Urinary bladder (tissue), 4 donors: ENCODE data around the gene POU2AF3. TPM values are rescaled to one million over a fixed set of nuclear protein-coding genes. Genes with fewer than 3 reads are reported as not detected.

ENCODE experiments used
- DNase-seq: peaks from one replicate; pipeline ENCODE4 v3.0.0-alpha.2; 2015; ENCODE audit errors: extremely low spot score
- H3K27ac ChIP-seq: one replicate; pipeline ENCODE4 v1.5.1; 2013; ENCODE audit warnings: low read depth, mild to moderate bottlenecking, moderate library complexity
- H3K36me3 ChIP-seq: one replicate; pipeline ENCODE4 v1.6.1; 2013; ENCODE audit warnings: mild to moderate bottlenecking, moderate library complexity; ENCODE audit not compliant: insufficient read depth
- H3K4me1 ChIP-seq: one replicate; pipeline ENCODE4 v1.6.1; 2013; ENCODE audit warnings: mild to moderate bottlenecking, moderate library complexity; ENCODE audit not compliant: insufficient read depth
- H3K4me3 ChIP-seq: one replicate; pipeline ENCODE4 v1.5.1; 2013; ENCODE audit warnings: low read depth, low read length
- WGBS: extraction: QIAGEN DNeasy Blood & Tissue Kit; methylation state at CpG from one replicate; pipeline ENCODE4 v1.1.7; 2013; 5-methylcytosine and 5-hydroxymethylcytosine counted together
- polyA plus RNA-seq: library from polyadenylated mRNA; stranded (reverse); fragments of 200-250 nt; gene quantifications from one replicate; pipeline ENCODE4 v1.2.3, GENCODE V29; 2013
- small RNA-seq: library from RNA; depleted of rRNA; stranded (forward); fragments of <200 nt; gene quantifications from one replicate; pipeline ENCODE3, GENCODE V24; 2014
- total RNA-seq: library from RNA; depleted of rRNA; stranded (reverse); fragments of >200 nt; gene quantifications from one replicate; pipeline ENCODE4 v1.2.3, GENCODE V29; 2014
- donor health status: healthy with polysubstance abuse.
- donor health status: healthy.

Gene POU2AF3
- total and polyA plus RNA-seq, 2 donors = 2.5 to 7.7 TPM

- Histone ChIP-seq H3K4me1 (no peaks in the 10 kb centered on the region), H3K4me3 (no peak overlapping the region), H3K27ac (no peak overlapping the region), H3K36me3 (no peaks in the 10 kb centered on the region)
- WGBS = 71% methylated on average over 5 of the region's 5 CpGs
- no peak for DNase-seq
Observed at GRCh38 chr11:111355956-111356659, 57.8 kb downstream of the POU2AF3 start.

DNA sequence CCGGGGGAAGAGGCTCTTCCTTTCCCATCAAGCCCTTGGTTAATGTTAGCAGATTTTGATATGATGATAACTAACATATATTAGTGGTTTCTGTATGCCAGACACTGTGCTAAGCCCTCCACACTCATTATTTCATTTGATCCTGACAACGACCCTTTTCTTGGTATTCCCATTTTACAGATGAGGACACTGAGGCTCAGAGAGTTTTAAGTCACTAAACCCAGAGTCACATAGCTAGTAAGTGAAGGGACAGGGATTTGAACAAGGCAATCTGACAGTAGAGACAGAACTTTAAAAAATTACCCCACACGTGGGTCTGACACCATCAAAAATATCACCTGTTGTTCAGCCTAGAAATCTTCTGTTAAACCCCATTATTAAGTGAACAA is 58.3 kb downstream of the POU2AF3 start:
- Histone ChIP-seq H3K36me3 (no peaks in the 10 kb centered on the region), H3K4me1 (no peaks in the 10 kb centered on the region), H3K27ac (no peak overlapping the region), H3K4me3 (no peak overlapping the region)
- no peak for DNase-seq
- 85% methylated on average over 3 of the region's 3 CpGs for WGBS

DNA sequence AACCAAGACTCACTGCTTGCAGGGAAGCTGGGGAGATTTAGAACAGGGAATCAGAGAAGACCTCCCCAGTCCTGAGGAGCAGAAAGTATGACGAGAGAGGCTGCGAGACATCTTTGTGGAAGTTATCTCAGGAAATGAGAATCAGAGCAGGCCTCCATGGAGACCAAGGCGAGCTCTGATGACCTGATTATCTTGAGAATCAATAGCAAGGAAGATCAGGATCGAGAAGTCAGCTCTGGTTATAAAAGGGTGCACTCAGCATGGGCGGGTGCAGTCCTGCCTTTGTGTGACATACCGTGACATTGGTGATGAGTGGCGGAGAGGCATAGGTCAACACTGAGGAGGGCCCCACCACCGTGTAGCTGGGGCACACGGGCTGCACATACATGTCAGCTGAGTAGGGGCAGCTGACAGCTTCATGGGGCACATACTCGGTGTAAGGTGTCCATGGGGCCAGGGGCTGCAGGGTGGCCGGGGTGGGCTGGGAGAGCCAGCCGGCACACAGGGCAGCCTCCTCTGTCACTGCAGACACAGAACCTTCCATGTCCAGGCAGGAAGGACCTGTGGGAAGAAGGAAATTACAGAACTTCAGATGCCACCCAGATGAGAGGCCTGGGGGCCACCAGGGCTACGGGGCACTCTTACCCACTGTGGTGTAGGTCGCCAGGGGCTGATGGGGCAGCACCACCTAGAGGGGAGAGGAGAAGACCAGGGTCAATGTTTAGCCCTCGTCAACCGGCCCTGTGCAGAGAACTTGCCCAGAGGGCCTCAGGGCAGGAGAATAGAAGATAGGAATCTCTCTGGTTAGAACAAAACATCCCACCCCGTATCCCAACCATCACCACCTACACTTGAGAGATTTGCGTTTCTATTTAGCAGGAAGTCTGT is 59.0 kb downstream of the POU2AF3 start:
- no peak for DNase-seq
- 87% methylated on average over 18 of the region's 18 CpGs for WGBS
- Histone ChIP-seq H3K36me3 (no peaks in the 10 kb centered on the region), H3K27ac (no peak overlapping the region), H3K4me3 (no peak overlapping the region), H3K4me1 (no peaks in the 10 kb centered on the region)

Small RNA genes within 50 kb of the gene (small RNA-seq; reads per million reads assigned to genes)
- gene MIR4491 = not detected

Other genes with a start within 250 kb of the POU2AF3 start
- gene POU2AF2, start 52.8 kb upstream of the POU2AF3 start, total RNA-seq = not detected
- 0.19 TPM for gene POU2AF2, start 52.8 kb upstream of the POU2AF3 start, polyA plus RNA-seq
- gene POU2AF1, start 80.7 kb downstream of the POU2AF3 start, total RNA-seq = 1.0 TPM
- 1.0 TPM for gene POU2AF1, start 80.7 kb downstream of the POU2AF3 start, polyA plus RNA-seq
- gene BTG4, start 213.8 kb downstream of the POU2AF3 start, total RNA-seq = not detected
- gene BTG4, start 213.8 kb downstream of the POU2AF3 start, polyA plus RNA-seq = not detected
- gene HOATZ, start 216.2 kb downstream of the POU2AF3 start, total RNA-seq = not detected
- not detected for gene HOATZ, start 216.2 kb downstream of the POU2AF3 start, polyA plus RNA-seq
- 19.2 TPM for gene LAYN, start 242.2 kb downstream of the POU2AF3 start, total RNA-seq
- 13.0 TPM for gene LAYN, start 242.2 kb downstream of the POU2AF3 start, polyA plus RNA-seq